GM21423 (cell line): Measurements from ENCODE around the gene SPTA1.
"Not testable (repeated sequence)": the region's sequence is repeated elsewhere in the genome, so short reads cannot be mapped to it uniquely, and the experiment has no call there.

Experiments used
- ATAC-seq: cut with Tn5 transposase; IDR thresholded peaks from one replicate; pipeline ENCODE4 v1.9.1; 2021; ENCODE audit warnings: mild to moderate bottlenecking, moderate library complexity; ENCODE audit not compliant: unreplicated experiment

SPTA1 gene

DNA sequence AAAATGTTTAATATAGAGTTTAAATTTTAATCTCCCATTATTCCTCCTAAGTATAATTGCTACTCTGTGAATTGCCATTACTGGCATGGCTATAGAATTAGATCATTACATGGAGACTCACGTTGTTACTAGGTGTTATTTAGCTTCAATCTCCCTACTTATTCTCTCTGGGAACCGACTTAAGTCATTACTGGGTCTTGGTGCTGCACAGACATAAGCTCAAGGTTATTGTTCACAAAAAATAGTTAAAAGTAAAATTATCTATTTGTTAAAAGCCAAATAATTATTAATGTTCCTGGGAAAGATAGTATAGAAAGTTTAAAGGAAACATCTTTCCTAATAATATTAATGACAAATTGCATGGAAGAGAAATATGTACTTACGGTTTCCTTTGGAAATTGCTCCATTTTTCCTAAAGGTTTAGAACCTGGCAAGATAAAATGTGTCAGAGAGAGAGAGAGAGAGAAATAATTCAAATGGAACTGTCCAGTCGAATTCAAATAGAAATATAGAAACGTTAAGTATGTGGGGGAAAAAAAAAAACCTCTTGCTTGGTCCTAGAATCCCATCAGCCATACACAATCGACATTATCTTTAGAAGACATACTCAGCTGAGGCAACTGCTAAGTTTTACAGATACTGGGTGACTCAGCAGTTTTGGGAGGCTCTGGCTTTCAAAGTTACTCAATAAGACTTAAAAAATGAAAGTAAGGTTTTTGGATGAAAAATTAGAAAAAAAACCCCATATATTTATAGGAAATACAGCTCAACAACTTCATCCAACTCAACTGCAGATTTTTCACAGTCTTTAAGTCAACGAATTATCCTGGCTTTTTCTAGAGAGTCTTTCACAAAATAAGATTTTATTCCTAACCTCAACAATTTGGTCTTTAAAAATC lies at the start of gene SPTA1:
SPTA1 (minus strand) TSS at position 605 of the 899 bp plus-strand sequence; CDS start at position 407, 198 bp downstream.
- ATAC-seq, result no peak

DNA sequence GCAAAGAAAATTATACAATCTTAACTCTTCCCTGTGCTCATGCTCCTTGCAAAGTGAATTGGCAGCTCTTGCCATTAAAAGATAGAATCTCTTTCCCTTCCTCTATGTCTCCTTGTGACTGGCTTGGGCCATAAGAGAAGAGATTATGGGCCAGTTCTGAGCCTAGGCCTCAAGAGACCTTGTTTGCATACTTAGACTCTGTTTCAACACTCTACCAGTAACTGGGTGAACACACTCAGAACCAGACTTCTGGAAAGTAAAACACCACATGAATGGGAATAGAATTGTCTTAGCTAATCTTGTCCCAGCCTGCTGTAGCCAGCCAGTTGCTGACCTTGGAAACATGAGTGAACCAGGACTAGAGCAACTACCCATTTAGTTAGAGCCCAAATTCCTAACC lies 49.3 kb upstream of the SPTA1 start:
- ATAC-seq, result no peak

DNA sequence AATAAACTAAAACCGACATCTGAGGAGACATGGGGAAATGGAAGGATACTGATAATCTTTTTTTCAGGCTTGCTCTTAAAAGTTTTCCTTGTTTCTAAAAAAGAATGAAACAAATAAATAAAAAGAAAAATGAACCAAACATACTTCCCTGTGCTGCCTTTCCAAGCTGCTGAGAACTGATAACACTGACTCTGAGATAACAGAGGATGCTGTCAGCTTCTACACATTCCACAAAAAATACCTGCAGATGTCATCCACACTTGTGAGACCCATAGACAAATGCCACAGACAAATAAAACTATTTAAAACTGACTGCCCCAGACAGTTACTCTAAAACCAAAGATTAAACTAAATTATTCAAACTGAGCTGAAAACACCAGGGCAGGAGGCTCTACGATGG lies 46.0 kb upstream of the SPTA1 start:
- no peak for ATAC-seq

DNA sequence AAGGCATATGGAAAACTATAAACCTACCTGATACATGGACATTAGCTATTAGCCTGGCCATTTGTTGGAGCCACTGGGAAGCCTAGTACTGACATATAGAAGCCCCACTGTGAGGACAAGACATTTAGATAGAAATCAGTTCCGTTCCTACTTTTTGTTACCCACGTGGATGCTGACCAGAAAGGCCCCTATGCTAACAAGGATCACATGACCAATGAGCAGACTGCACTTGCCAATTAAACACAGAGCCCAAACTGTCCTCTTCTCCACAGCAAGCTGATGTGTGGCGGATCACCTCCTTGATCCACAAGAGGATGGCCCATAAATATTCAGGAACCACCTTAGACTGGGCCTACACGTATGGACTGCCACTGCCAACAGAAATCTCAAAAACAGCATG lies 45.2 kb upstream of the SPTA1 start:
- no peak for ATAC-seq

DNA sequence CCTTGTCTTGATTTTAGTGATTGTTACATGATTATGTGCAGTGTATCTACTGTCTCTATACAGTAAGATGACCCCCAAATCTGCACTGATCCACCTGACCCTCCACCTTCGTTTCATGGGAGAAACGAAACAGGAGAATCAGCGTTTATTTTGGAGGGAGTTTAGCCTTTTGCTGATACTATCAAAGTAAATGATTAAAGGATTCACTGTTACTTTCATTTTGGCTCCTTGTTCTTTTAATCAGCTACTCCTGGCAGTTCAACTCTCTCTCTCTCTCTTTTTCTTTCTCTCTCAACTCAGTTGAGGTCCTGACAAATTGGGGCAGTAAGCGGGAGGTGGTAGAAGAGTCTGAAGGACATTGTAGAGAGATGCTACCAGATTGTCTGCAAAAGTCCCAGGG lies 43.9 kb upstream of the SPTA1 start:
- no peak for ATAC-seq

DNA sequence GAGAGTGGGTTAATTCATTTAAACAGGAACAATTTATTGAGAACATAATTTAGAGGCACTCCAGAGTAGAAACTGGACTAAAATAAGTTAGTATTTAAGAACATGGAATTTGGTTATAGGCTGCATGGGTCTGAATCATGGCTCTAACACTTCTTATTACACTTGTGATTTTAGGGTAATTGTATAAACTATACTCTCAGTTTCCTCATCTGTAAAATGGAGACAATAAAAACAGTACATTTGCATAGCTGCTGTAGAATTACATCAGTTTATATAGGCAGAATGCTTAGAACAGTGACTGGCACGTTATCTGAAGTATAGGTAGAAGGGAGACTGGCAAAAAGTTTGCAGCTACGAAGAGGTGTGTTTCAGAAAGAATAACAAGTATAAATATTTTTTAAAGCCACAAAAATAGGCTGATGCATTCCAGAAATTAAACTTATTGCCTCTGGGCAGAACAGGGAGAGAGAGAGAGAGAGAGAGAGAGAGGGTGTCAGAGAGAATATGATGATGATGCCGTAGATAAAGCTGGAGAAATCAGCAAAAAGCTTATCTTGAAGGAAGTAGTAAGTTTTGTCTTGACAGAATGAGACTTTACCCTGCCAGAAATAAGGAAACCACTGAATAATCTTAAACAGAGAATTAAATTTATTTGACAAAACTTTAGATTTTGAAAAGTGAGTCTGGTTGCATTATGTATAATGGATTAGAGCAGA lies 42.2 kb upstream of the SPTA1 start:
- ATAC-seq, result no peak

DNA sequence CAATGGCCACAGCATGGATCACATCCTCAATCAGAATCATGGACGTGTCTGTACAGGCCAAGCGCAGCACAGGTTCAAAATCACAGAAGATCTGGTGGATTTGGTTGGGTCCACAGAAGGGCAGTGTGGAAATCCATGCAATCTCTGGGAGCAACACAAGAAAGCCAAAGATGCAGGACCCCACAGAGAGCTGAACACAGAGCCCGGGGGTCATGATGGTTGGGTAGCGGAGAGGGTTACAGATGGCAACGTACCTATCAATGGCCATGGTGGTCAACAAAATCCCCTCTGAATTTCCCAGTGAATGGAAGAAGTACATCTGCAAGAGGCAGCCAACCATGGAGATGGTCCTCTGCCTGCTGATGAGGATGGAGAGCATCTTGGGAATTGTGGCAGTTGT lies 37.9 kb upstream of the SPTA1 start:
- ATAC-seq, result no peak

DNA sequence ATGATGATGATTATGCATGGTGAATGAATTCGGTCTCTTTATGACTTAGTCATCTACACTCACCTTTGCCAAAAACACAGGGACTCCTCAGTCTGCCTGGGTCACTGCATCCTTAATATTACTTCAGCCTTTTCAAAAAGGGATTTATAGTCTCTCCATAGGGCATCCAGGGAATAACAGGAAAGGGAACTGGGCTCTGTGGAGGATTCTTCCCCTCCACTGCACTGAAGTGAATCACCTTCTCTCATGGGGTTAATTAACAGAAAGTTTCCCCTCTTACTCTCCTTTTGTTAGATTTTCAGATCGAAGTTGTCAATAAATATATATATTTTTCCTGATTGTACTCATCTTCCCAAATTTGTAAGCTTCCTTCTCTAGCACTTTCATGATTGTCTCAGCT lies 34.1 kb upstream of the SPTA1 start, which contains the start of gene OR6K3:
OR6K3 (minus strand) TSS at position 101 of the 400 bp plus-strand sequence. CDS start 2,605 bp downstream, outside the sequence.
- ATAC-seq, result no peak

DNA sequence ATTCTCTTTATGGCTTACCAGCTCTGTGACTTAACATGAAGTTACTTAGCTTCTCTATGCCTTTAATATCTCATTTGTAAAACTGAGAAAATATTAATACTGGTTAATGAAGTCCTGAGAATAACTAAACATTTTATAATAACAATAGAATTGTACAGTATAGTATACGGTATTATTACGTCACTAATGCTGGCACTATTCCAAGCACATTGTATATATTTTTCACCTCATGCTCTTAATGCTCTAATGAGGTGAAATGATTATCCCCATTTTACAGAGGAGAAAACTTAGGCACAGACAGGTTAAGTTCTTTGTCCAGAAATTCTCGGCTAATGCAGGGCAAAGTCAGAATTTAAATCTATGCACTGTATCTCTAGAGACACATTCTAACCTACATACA lies 33.1 kb upstream of the SPTA1 start:
- no peak for ATAC-seq

DNA sequence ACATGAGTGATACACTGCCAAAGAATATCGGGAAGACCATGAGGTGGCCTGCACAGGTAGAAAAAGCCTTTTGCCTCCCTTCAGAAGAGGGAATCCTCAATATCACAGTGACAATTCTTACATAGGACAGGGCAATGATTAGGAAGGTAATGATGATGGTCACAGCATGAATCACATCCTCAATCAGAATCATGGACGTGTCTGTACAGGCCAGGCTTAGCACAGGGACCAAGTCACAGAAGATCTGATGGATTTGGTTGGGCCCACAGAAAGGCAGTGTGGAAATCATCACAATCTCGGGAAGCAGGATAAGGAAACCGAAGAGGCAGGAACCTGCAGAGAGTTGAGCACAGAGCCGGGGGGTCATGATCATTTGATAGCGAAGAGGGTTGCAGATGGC lies 30.8 kb upstream of the SPTA1 start:
- no peak for ATAC-seq

DNA sequence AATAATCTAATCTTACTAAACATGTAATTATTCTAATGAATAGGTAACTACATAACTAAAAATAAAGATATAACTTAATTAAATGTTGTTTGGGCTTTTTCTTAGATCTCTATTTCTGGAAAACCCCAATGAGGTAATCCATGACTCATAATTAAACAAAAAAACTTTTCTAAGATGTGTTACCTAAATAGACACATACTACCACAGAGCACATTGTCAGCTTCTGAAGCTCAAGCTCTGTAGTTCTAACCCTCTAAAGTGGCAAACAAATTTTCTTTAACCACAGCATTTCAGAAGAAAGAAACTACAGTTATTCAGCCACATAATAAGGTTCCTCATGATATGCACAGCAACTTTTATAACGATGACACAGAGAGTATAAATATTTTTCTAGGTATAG lies 29.8 kb upstream of the SPTA1 start:
- ATAC-seq, result peak; percentile 43

DNA sequence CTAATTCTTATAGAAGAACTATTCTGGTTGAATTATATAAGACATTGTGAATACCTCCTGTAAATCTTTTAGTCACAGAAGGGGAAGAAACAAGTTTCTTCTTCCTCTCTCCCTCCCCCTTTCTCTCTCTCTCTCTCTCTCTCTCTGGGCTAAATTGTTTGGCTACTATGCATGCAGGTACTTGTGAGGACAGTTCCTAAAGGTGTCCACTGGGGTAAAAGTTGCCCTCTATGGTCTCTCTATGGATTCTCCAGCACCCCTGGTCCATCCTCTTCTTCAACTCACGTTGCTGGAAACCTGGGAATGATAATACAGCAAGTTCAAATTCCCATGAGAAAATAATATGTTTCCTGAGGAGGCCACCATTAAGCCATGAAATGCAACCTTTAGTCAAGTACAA lies 28.2 kb upstream of the SPTA1 start:
- no peak for ATAC-seq

DNA sequence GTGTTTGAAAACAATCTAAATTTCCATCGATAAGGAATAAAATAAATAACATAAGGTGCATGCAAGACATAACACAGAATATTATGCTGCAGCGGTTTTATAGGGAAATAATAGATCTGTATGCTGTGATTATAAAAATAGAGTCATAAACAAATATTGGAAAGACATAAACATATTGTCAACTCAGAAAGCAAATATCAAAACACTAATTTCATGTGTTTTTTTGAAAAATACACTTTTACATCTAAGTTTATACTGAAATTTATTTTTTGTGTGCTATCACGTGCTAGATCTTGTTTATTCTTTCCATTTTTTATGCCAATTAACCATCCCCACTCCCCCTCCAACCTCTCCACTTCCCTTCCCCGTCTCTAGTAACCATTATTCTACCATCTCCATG lies 24.6 kb upstream of the SPTA1 start:
- no peak for ATAC-seq

DNA sequence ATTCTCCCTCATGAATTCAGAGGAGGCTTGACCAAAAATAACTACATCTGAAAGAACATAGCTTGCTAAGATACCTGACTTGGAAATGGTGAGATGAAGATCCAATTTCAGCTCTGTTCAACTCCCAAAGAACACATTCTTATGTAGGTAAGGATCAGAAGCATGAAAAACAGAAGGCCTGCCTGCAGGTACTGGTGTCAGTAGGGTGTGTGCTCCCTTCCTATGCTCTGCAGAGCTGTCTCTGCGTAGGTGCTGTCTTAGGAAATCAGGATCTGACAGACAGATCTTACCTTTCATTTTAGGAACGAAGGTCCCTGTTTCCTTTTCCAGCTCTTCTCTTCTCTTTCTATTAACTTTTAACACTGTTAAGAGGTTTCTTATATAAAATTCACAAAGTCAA lies 19.6 kb upstream of the SPTA1 start:
- no peak for ATAC-seq

DNA sequence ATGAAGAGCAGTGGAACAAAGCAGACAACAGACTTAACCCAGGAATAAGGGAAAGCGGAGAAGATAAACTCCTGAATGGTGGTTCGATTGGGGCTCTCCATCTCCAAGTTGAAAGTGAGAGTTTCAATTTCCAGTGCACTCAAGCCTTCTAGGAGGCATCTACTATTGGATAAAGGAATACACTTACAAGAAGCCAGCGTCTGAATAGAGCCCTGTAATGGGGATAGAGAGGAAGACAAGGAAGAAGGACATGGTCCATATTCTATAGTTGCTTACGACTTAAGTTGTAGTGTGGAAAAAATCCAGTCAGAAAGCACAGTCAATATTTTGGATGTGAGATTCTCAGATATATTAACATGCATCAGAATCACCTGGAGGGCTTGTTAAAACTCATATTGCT lies 14.0 kb upstream of the SPTA1 start, which contains the start of gene OR6K2:
OR6K2 (minus strand) TSS at position 101 of the 400 bp plus-strand sequence; CDS start at position 101, 0 bp downstream.
- ATAC-seq, result no peak

DNA sequence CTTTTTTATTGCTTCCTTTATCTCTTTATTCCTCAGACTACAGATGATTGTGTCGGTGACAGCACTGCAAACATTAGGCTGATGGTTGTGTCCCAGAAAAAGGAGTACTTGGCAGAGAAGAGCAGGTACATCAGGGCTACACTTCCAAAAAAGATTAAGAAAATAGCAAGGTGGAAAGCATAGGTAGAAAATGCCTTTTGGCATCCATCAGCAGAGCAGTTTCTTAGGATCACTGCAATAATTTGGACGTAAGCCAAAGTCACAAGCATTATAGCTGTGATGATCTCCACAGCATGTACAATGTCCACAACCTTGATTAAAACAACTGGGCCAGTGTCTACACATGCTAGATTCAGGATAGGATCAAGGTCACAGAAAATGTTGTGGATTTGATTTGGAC lies 8.1 kb upstream of the SPTA1 start:
- ATAC-seq, result no peak

DNA sequence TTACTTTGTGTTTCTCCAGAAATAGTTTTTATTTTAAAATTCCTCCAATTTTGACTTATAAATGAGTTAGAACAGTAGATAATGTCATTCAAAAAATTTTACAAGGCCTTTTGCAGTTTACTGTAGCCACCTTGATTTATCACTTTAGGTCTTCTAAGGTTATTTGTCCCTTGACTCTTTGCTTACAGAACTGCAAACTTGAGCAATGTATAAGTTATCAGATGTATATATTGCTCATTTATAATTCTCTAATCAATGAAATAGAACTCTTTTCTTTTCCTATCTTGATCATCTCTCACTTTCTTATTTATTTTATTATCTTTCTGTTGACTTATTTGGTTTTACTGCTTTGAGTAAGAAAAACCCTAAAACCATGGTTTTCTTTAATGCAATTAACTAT lies 5.8 kb upstream of the SPTA1 start:
- ATAC-seq, result no peak

DNA sequence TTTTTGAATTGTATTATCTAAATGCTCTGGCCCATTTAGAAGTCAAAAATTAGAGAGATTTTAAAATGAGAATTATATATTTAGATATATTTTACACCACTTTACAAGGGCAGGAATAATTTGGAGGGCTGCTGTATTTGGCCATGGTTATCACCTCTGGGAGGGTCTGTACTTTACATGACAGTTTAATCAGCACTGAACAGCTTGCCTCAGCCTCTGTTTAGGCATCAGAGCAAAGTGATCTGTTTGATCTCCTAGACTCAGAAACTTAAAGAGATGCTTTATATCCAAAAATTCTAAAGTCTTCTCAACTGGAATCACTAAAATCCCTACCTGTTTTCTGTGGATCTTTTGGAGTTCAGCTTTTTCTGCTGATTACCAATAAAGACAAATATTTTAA lies 5.4 kb upstream of the SPTA1 start:
- ATAC-seq, result no peak

DNA sequence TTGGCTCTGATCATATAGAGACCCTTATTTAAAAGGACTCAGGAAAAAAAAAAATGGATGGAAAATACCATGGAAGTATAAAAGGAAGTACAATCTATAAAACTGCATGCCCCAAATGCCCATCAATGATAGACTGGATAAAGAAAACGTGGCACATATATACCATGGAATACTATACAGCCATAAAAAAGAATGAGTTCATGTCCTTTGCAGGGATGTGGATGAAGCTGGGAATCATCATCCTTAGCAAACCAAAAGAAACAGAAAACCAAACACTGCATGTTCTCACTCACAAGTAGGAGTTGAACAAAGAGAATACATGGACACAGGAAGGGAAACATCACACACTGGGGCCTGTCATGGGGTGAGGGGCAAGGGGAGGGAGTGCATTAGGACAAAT lies 4.6 kb upstream of the SPTA1 start:
- ATAC-seq, result not testable (repeated sequence)

DNA sequence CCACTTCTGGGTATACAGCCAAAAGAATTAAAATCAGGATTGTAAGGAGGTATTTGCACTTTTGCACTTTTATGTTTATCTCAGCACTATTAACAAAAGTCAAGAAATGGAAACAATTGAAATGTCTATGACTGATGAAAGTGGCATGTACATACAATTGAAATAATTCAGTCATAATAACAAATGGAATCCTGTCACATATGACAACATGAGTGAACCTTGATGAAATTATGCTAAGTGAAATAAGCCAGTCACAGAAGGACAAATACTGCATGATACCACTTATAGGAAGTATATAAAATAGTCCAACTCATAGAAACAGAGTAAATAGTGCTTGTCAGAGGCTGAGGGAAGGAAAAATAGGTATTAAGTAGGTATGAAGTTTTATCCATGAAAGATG lies 3.4 kb upstream of the SPTA1 start:
- no peak for ATAC-seq

DNA sequence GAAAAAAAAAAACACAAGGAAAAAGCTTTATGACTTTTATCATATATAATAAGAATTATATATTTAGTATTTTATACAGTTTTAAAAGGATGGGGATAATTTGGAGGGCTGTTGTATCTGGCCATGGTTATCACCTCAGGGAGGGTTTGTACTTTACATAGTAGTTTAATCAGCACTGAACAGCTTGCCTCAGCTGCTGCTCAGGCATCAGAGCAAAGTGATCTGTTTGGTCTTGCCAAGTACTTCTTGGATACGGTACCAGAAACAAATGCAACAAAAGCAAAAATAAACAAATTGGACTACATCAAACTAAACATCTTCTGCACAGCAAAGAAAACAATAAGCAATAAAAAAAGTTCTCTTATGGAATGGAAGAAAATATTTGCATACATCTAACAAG lies 2.6 kb upstream of the SPTA1 start:
- ATAC-seq, result no peak

DNA sequence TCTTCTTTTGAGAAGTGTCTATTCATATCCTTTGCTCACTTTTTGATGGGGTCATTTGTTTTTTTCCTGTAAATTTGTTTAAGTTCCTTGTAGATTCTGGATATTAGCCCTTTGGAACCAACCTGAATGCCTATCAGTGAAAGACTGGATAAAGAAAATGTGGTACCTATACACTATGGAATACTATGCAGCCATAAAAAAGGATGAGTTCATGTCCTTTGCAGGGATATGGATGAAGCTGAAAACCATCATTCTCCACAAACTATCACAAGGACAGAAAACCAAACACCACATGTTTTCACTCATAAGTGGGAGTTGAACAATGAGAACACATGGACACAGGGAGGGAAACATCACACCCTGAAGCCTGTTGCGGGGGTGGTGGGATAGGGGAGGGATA lies 1.8 kb upstream of the SPTA1 start:
- not testable (repeated sequence) for ATAC-seq
